ENCODE measurements around the gene BTNL9.
"Not testable (repeated sequence)": the region's sequence is repeated elsewhere in the genome, so short reads cannot be mapped to it uniquely, and the experiment has no call there.

GRCh38 chr5:181045857-181046256 is 5.8 kb downstream of the BTNL9 start:
- TF ChIP-seq, protein P1, sequence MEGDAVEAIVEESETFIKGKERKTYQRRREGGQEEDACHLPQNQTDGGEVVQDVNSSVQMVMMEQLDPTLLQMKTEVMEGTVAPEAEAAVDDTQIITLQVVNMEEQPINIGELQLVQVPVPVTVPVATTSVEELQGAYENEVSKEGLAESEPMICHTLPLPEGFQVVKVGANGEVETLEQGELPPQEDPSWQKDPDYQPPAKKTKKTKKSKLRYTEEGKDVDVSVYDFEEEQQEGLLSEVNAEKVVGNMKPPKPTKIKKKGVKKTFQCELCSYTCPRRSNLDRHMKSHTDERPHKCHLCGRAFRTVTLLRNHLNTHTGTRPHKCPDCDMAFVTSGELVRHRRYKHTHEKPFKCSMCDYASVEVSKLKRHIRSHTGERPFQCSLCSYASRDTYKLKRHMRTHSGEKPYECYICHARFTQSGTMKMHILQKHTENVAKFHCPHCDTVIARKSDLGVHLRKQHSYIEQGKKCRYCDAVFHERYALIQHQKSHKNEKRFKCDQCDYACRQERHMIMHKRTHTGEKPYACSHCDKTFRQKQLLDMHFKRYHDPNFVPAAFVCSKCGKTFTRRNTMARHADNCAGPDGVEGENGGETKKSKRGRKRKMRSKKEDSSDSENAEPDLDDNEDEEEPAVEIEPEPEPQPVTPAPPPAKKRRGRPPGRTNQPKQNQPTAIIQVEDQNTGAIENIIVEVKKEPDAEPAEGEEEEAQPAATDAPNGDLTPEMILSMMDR (IDR thresholded peaks at IDR 0.05) = not testable (repeated sequence)
- not testable (repeated sequence) for TF ChIP-seq POLR2A (IDR thresholded peaks at IDR 0.05)

Data from heart left ventricle (tissue), 13 donors.